GM12878 (cell line): ENCODE measurements around the gene ZC3H6. TPM values are rescaled to one million over a fixed set of nuclear protein-coding genes. Genes with fewer than 3 reads are reported as not detected.

Source experiments
- ATAC-seq: fragments of 200-7000 bp; cut with Tn5 transposase; 3 replicates; pipeline ENCODE4 v1.9.1; 2020; ENCODE audit warnings: mild to moderate bottlenecking, moderate library complexity
- BruUV-seq: library from RNA; stranded (reverse); fragments of 400-500 nt; replicated peaks from 2 replicates; lab custom pipeline; 2021; lab: Mats Ljungman, UMichigan
- CTCF ChIA-PET: fragments of 300-600 bp; sonication (Branson Sonifier 250); formaldehyde crosslinking; extraction: SDS; loops from one replicate; lab custom pipeline; 2021; ENCODE audit warnings: inconsistent platforms; lab: Yijun Ruan, JAX
- POLR2A ChIA-PET: fragments of 350-600 bp; formaldehyde crosslinking; extraction: SDS; loops from one replicate; lab custom pipeline; 2021; ENCODE audit warnings: inconsistent platforms; lab: Charles Lee
- RAD21 ChIA-PET: fragments of 300-600 bp; sonication (Branson Sonifier 250); formaldehyde crosslinking; loops from one replicate; lab custom pipeline; 2023; ENCODE audit warnings: antibody characterized with exemption; ENCODE audit not compliant: unreplicated experiment; lab: Charles Lee
- SMC1A ChIA-PET: fragments of 300-600 bp; sonication (Branson Sonifier 250); formaldehyde crosslinking; loops from one replicate; lab custom pipeline; 2023; ENCODE audit not compliant: unreplicated experiment, uncharacterized antibody; lab: Charles Lee
- DNase-seq: peaks from one replicate; pipeline ENCODE4 v3.0.0-alpha.2; 2011; ENCODE audit warnings: low read depth, low spot score
- FAIRE-seq: peaks from 3 replicates; lab custom pipeline; 2011; peaks lifted over from hg19 to GRCh38; lab: Jason Lieb, UNC
- H2AFZ ChIP-seq: 2 replicates; pipeline ENCODE4 v1.6.0; 2011; ENCODE audit warnings: low read depth, low read length, control low read depth; ENCODE audit not compliant: control insufficient read depth
- H3K27ac ChIP-seq: 2 replicates; pipeline ENCODE4 v1.5.1; 2011; ENCODE audit warnings: control low read depth; ENCODE audit not compliant: control insufficient read depth, insufficient read depth
- H3K27me3 ChIP-seq, 2 experiments: replicated peaks in 1 of 2; 2 replicates each; pipeline versions ENCODE4 v1.6.0 to v1.6.1; 2011; ENCODE audit warnings: low read length in 1 of 2; ENCODE audit not compliant: control insufficient read depth in 2 of 2, insufficient read depth in 2 of 2
- H3K36me3 ChIP-seq, 2 experiments: 2 replicates each; pipeline ENCODE4 v1.5.1; 2011; ENCODE audit warnings: low read length in 1 of 2; ENCODE audit not compliant: control insufficient read depth in 2 of 2, insufficient read depth in 2 of 2
- H3K4me1 ChIP-seq: 2 replicates; pipeline ENCODE4 v1.6.1; 2011; ENCODE audit warnings: mild to moderate bottlenecking, low read length, moderate library complexity, mixed read lengths; ENCODE audit not compliant: control insufficient read depth, insufficient read depth
- H3K4me2 ChIP-seq: 2 replicates; pipeline ENCODE4 v1.6.0; 2011; ENCODE audit warnings: control low read depth; ENCODE audit not compliant: control insufficient read depth, insufficient read depth
- H3K4me3 ChIP-seq: fragments of 200-600 bp; sonication (generic); 2 replicates; pipeline ENCODE4 v1.5.1; 2016
- H3K79me2 ChIP-seq: 2 replicates; pipeline ENCODE4 v1.6.0; 2011; ENCODE audit warnings: low read length; ENCODE audit not compliant: control insufficient read depth, insufficient read depth
- H3K9ac ChIP-seq: 2 replicates; pipeline ENCODE4 v1.8.0; 2011; ENCODE audit warnings: low read length, control low read depth, mixed read lengths; ENCODE audit not compliant: control insufficient read depth, insufficient read depth
- H3K9me3 ChIP-seq: replicated peaks from 3 replicates; pipeline ENCODE4 v1.5.1; 2011; ENCODE audit warnings: mild to moderate bottlenecking, low read length; ENCODE audit not compliant: control insufficient read depth, insufficient read depth
- H4K20me1 ChIP-seq: 2 replicates; pipeline ENCODE4 v1.6.0; 2011; ENCODE audit not compliant: control insufficient read depth, insufficient read depth
- ATF7 ChIP-seq: fragments of 450-650 bp; IDR thresholded peaks from 2 replicates; pipeline ENCODE4 v1.6.1; 2016; ENCODE audit warnings: low read depth, mild to moderate bottlenecking
- CTCF ChIP-seq, 3 experiments: IDR thresholded peaks in 2 of 3; conservative IDR thresholded peaks in 1 of 3; 2 replicates each; pipeline ENCODE4 v1.5.1; 2011; ENCODE audit warnings: low read depth in 3 of 3, low read length in 3 of 3, mild to moderate bottlenecking in 3 of 3, control low read depth in 2 of 3, moderate library complexity in 2 of 3, inconsistent platforms in 1 of 3, mixed read lengths in 1 of 3; ENCODE audit not compliant: control insufficient read depth in 2 of 3, insufficient read depth in 1 of 3; ENCODE audit errors: extremely low read depth in 1 of 3
- DPF2 ChIP-seq: fragments of 450-650 bp; IDR thresholded peaks from 2 replicates; pipeline ENCODE4 v1.6.1; 2017; ENCODE audit warnings: mild to moderate bottlenecking
- FOXK2 ChIP-seq: fragments of 450-650 bp; IDR thresholded peaks from 2 replicates; pipeline ENCODE4 v1.6.1; 2017; ENCODE audit warnings: mild to moderate bottlenecking, moderate library complexity
- GABPA ChIP-seq: IDR thresholded peaks from 2 replicates; pipeline ENCODE4 v1.6.1; 2014; ENCODE audit warnings: antibody characterized with exemption, low read depth, mild to moderate bottlenecking, inconsistent platforms
- HDGF ChIP-seq: fragments of 450-650 bp; IDR thresholded peaks from 2 replicates; pipeline ENCODE4 v1.6.1; 2016; ENCODE audit warnings: antibody characterized with exemption
- IKZF2 ChIP-seq, 2 experiments: fragments of 450-650 bp; IDR thresholded peaks; 2 replicates each; pipeline ENCODE4 v1.6.1; 2017; ENCODE audit warnings: mild to moderate bottlenecking in 2 of 2, moderate library complexity in 2 of 2
- KLF5 ChIP-seq: fragments of 450-650 bp; IDR thresholded peaks from 2 replicates; pipeline ENCODE4 v1.6.1; 2014; ENCODE audit warnings: mild to moderate bottlenecking; ENCODE audit not compliant: partially characterized antibody
- NFIC ChIP-seq: IDR thresholded peaks from 2 replicates; pipeline ENCODE4 v1.6.1; 2012; ENCODE audit warnings: low read depth, mild to moderate bottlenecking, inconsistent platforms, low read length, moderate library complexity
- POLR2AphosphoS2 ChIP-seq: IDR thresholded peaks from 2 replicates; pipeline ENCODE4 v1.6.1; 2011; ENCODE audit warnings: low read depth, mild to moderate bottlenecking, low read length, improper control_type of control experiment, moderate library complexity
- RCOR1 ChIP-seq: conservative IDR thresholded peaks from 2 replicates; pipeline ENCODE4 v1.6.1; 2012; ENCODE audit warnings: low read depth, low read length, improper control_type of control experiment
- WGBS: methylation state at CpG from one replicate; pipeline ENCODE4 v1.1.6; 2016; ENCODE audit warnings: low lambda C conversion rate; ENCODE audit not compliant: insufficient replicate concordance, insufficient coverage; ENCODE audit errors: missing lambda C conversion rate; 5-methylcytosine and 5-hydroxymethylcytosine counted together
- in situ Hi-C: fragments of 300-500 bp; cut with MboI; formaldehyde crosslinking; loops from 9 replicates; pipeline ENCODE4 v1.14.3; 2018; ENCODE audit warnings: mixed read lengths
- intact Hi-C: fragments of 100-400 bp; cut with micrococcal nuclease; formaldehyde crosslinking; loops from one replicate; pipeline ENCODE4 v1.14.2; 2022; ENCODE audit not compliant: unreplicated experiment
- polyA plus RNA-seq, 11 experiments: library from polyadenylated mRNA; depleted of rRNA in 4 of 11; unstranded in 6 of 11; stranded (reverse) in 5 of 11; fragments of >200 nt; fragmentation: Nextera tagmentation in 4 of 11; fragmentation: Illumina TruSeq in 1 of 11; extraction: Ambion mirVana in 4 of 11; extraction: Trizol in 1 of 11; gene quantifications; 1 replicate in 1 of 11; 2 replicates in 10 of 11; pipeline versions ENCODE4 v1.2.1 to v1.2.3, GENCODE V29; 2011 to 2016; ENCODE audit warnings: inconsistent platforms in 2 of 11, missing spikeins in 2 of 11, low read depth in 1 of 11
- total RNA-seq, 4 experiments: library from RNA; depleted of rRNA in 3 of 4; stranded (reverse); fragments of >200 nt in 3 of 4; fragmentation: Illumina TruSeq in 1 of 4; extraction: Trizol in 1 of 4; gene quantifications; 2 replicates each; pipeline versions ENCODE4 v1.2.1 to v1.2.3, GENCODE V29; 2013 to 2021
- TF ChIP-seq, protein P1 (sequence below): fragments of 450-650 bp; IDR thresholded peaks from 2 replicates; pipeline ENCODE4 v1.6.1; 2018; ENCODE audit warnings: borderline replicate concordance, mild to moderate bottlenecking; ENCODE audit not compliant: partially characterized antibody
- TF ChIP-seq, protein P2 (sequence below): fragments of 450-650 bp; IDR thresholded peaks from 2 replicates; pipeline ENCODE4 v1.6.1; 2016; ENCODE audit warnings: mild to moderate bottlenecking, moderate library complexity, borderline replicate concordance

ZC3H6 gene
- total and polyA plus RNA-seq, 10 of the 15 experiments (the other 5 are each of a cell fraction or from before 2014, with no cell fraction given), result 0.53 to 4.7 (median 1.9) TPM

GRCh38 chr2:112343827-112344585, 68.6 kb downstream of the ZC3H6 start:
- Histone ChIP-seq H3K4me2 (no peak overlapping the region; the same call in 1 of the 2 replicates), H3K4me1 (peaks cover 6% of the 10 kb centered on the region), H3K27ac (no peak overlapping the region), H3K27me3 (no peaks in the 10 kb centered on the region), H3K9ac (no peak overlapping the region), H3K4me3 (no peak overlapping the region), H3K9me3 (no peaks in the 10 kb centered on the region), H3K79me2 (no peaks in the 10 kb centered on the region), H2AFZ (peak overlapping the region; percentile 64), H3K36me3 (no peaks in the 10 kb centered on the region), H4K20me1 (no peaks in the 10 kb centered on the region)
- DNase-seq (no peak), FAIRE-seq (peak; percentile 27), ATAC-seq (peak; percentile 78)
- ChIA-PET POLR2A (no interaction called here), SMC1A (interaction anchor here (1.2 kb wide), 1 partner anchor 9 kb away, joined by 3 read pairs; no protein-coding TSS in a partner anchor), RAD21 (interaction anchor here (1.3 kb wide), 1 partner anchor 66 kb away, joined by 5 read pairs; no protein-coding TSS in a partner anchor), CTCF (interaction anchor here (0.7 to 1.2 kb wide), 2 partner anchors 34 to 222 kb away, joined by 3 to 4 read pairs; no protein-coding TSS in a partner anchor)
- 4% methylated on average over 1 of the region's 1 CpG for WGBS
- BruUV-seq, result no TSS peak
- intact Hi-C loops, result no loop called here
- in situ Hi-C loops, result no loop called here
- TF ChIP-seq CTCF (IDR thresholded peaks at IDR 0.05 in 2 of 3, conservative IDR thresholded peaks at IDR 0.05 in 1 of 3; ENCODE audit: control insufficient read depth in 2 of 3, extremely low read depth in 1 of 3, insufficient read depth in 1 of 3, low read depth in 3 of 3, low read length in 3 of 3) (no peak), DPF2 (no peak), IKZF2 (IDR thresholded peaks at IDR 0.05) (no peak), RCOR1 (no peak), POLR2AphosphoS2 (no peak), KLF5 (no peak), FOXK2 (no peak), NFIC (peak; percentile 66; the same call in 1 of the 2 replicates), GABPA (no peak), ATF7 (0 out of 2 replicates have a peak, but pooled peaks have one; percentile 14), HDGF (no peak)
- TF ChIP-seq, protein P1, sequence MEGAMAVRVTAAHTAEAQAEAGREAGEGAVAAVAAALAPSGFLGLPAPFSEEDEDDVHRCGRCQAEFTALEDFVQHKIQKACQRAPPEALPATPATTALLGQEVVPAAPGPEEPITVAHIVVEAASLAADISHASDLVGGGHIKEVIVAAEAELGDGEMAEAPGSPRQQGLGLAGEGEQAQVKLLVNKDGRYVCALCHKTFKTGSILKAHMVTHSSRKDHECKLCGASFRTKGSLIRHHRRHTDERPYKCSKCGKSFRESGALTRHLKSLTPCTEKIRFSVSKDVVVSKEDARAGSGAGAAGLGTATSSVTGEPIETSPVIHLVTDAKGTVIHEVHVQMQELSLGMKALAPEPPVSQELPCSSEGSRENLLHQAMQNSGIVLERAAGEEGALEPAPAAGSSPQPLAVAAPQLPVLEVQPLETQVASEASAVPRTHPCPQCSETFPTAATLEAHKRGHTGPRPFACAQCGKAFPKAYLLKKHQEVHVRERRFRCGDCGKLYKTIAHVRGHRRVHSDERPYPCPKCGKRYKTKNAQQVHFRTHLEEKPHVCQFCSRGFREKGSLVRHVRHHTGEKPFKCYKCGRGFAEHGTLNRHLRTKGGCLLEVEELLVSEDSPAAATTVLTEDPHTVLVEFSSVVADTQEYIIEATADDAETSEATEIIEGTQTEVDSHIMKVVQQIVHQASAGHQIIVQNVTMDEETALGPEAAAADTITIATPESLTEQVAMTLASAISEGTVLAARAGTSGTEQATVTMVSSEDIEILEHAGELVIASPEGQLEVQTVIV, result no peak
- TF ChIP-seq, protein P2, sequence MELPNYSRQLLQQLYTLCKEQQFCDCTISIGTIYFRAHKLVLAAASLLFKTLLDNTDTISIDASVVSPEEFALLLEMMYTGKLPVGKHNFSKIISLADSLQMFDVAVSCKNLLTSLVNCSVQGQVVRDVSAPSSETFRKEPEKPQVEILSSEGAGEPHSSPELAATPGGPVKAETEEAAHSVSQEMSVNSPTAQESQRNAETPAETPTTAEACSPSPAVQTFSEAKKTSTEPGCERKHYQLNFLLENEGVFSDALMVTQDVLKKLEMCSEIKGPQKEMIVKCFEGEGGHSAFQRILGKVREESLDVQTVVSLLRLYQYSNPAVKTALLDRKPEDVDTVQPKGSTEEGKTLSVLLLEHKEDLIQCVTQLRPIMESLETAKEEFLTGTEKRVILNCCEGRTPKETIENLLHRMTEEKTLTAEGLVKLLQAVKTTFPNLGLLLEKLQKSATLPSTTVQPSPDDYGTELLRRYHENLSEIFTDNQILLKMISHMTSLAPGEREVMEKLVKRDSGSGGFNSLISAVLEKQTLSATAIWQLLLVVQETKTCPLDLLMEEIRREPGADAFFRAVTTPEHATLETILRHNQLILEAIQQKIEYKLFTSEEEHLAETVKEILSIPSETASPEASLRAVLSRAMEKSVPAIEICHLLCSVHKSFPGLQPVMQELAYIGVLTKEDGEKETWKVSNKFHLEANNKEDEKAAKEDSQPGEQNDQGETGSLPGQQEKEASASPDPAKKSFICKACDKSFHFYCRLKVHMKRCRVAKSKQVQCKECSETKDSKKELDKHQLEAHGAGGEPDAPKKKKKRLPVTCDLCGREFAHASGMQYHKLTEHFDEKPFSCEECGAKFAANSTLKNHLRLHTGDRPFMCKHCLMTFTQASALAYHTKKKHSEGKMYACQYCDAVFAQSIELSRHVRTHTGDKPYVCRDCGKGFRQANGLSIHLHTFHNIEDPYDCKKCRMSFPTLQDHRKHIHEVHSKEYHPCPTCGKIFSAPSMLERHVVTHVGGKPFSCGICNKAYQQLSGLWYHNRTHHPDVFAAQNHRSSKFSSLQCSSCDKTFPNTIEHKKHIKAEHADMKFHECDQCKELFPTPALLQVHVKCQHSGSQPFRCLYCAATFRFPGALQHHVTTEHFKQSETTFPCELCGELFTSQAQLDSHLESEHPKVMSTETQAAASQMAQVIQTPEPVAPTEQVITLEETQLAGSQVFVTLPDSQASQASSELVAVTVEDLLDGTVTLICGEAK, result no peak
